ENCODE measurements around the gene MTF1. TPM values are rescaled to one million over a fixed set of nuclear protein-coding genes. Genes with fewer than 3 reads are reported as not detected.

MTF1 gene
- polyA plus RNA-seq, 1 donor from 2014 or later, result 3.7 TPM

- H3K27ac ChIP-seq (ENCODE audit: low read length), result no peak overlapping the region
- H3K9ac ChIP-seq (ENCODE audit: low read length), result no peak overlapping the region
- TF ChIP-seq RAD21 (conservative IDR thresholded peaks at IDR 0.05) (no peak), POLR2AphosphoS5 (IDR thresholded peaks at IDR 0.05) (no peak), MXI1 (conservative IDR thresholded peaks at IDR 0.05; ENCODE audit: poor library complexity, severe bottlenecking) (no peak)
- H3K27me3 ChIP-seq (ENCODE audit: insufficient read depth, low read depth, low read length), result no peaks in the 10 kb centered on the region
- H3F3A ChIP-seq (ENCODE audit: insufficient read depth, low read length, poor library complexity, severe bottlenecking), result no peaks in the 10 kb centered on the region
- no peaks in the 10 kb centered on the region for H4K20me1 ChIP-seq (ENCODE audit: insufficient read depth)
- H3K79me2 ChIP-seq (replicated peaks; ENCODE audit: insufficient read depth, low read length), result peaks cover 30% of the 10 kb centered on the region
- no peak overlapping the region for H2AFZ ChIP-seq (ENCODE audit: low read depth, low read length)
- no peaks in the 10 kb centered on the region for H3K9me2 ChIP-seq (ENCODE audit: insufficient read depth, low read length)
- no peaks in the 10 kb centered on the region for H3K36me3 ChIP-seq (ENCODE audit: insufficient read depth, low read length)
- H3K4me2 ChIP-seq (ENCODE audit: low read length), result no peak overlapping the region
- H3K9me3 ChIP-seq (ENCODE audit: low read length), result no peaks in the 10 kb centered on the region
- no peak overlapping the region for H3K4me3 ChIP-seq (ENCODE audit: low read length)
Observed at GRCh38 chr1:37845786-37846185, 13.6 kb downstream of the MTF1 start.

- no peaks in the 10 kb centered on the region for H3F3A ChIP-seq (ENCODE audit: insufficient read depth, low read length, poor library complexity, severe bottlenecking)
- no peaks in the 10 kb centered on the region for H3K9me2 ChIP-seq (ENCODE audit: insufficient read depth, low read length)
- no peak overlapping the region for H3K27ac ChIP-seq (ENCODE audit: low read length)
- TF ChIP-seq CTCF (IDR thresholded peaks at IDR 0.05; ENCODE audit: poor library complexity, severe bottlenecking) (no peak), POLR2AphosphoS5 (IDR thresholded peaks at IDR 0.05) (no peak), EZH2 (IDR thresholded peaks at IDR 0.05; ENCODE audit: borderline replicate concordance, insufficient read depth, low read length, poor library complexity, severe bottlenecking) (no peak), REST (IDR thresholded peaks at IDR 0.05; ENCODE audit: borderline replicate concordance) (no peak), EP300 (conservative IDR thresholded peaks at IDR 0.05; ENCODE audit: poor library complexity, severe bottlenecking) (no peak), TAF1 (IDR thresholded peaks at IDR 0.05; ENCODE audit: low read depth) (no peak), SMC3 (conservative IDR thresholded peaks at IDR 0.05; ENCODE audit: poor library complexity) (no peak), MXI1 (conservative IDR thresholded peaks at IDR 0.05; ENCODE audit: poor library complexity, severe bottlenecking) (no peak), RAD21 (conservative IDR thresholded peaks at IDR 0.05) (no peak)
- H3K79me2 ChIP-seq (replicated peaks; ENCODE audit: insufficient read depth, low read length), result peaks cover 24% of the 10 kb centered on the region
- no peaks in the 10 kb centered on the region for H3K27me3 ChIP-seq (ENCODE audit: insufficient read depth, low read depth, low read length)
- no peaks in the 10 kb centered on the region for H4K20me1 ChIP-seq (ENCODE audit: insufficient read depth)
- no peak overlapping the region for H3K4me2 ChIP-seq (ENCODE audit: low read length)
- H3K9ac ChIP-seq (ENCODE audit: low read length), result no peak overlapping the region
- H3K9me3 ChIP-seq (ENCODE audit: low read length), result no peaks in the 10 kb centered on the region
- no peak overlapping the region for H2AFZ ChIP-seq (ENCODE audit: low read depth, low read length)
- H3K36me3 ChIP-seq (ENCODE audit: insufficient read depth, low read length), result no peaks in the 10 kb centered on the region
- no peak overlapping the region for H3K4me3 ChIP-seq (ENCODE audit: low read length)
Observed at GRCh38 chr1:37845049-37845646, 14.2 kb downstream of the MTF1 start.

Measured in neural cell (in vitro differentiated cells).